22Rv1 (cell line): ENCODE results near the gene COL5A1.

Source experiments
- ZFX ChIP-seq: fragments of 450-650 bp; IDR thresholded peaks from 2 replicates; pipeline ENCODE4 v1.6.1; 2017; ENCODE audit warnings: antibody characterized with exemption, borderline replicate concordance
- TF ChIP-seq, protein P1 (sequence below): fragments of 450-650 bp; IDR thresholded peaks from 2 replicates; pipeline ENCODE4 v1.5.1; 2017; ENCODE audit warnings: mild to moderate bottlenecking

- TF ChIP-seq, protein P1, sequence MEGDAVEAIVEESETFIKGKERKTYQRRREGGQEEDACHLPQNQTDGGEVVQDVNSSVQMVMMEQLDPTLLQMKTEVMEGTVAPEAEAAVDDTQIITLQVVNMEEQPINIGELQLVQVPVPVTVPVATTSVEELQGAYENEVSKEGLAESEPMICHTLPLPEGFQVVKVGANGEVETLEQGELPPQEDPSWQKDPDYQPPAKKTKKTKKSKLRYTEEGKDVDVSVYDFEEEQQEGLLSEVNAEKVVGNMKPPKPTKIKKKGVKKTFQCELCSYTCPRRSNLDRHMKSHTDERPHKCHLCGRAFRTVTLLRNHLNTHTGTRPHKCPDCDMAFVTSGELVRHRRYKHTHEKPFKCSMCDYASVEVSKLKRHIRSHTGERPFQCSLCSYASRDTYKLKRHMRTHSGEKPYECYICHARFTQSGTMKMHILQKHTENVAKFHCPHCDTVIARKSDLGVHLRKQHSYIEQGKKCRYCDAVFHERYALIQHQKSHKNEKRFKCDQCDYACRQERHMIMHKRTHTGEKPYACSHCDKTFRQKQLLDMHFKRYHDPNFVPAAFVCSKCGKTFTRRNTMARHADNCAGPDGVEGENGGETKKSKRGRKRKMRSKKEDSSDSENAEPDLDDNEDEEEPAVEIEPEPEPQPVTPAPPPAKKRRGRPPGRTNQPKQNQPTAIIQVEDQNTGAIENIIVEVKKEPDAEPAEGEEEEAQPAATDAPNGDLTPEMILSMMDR = no peak
- TF ChIP-seq ZFX = no peak
Measured at GRCh38 chr9:134602547-134603362, 38.8 kb upstream of the COL5A1 start.
